HL-60 (cell line): ENCODE data around the gene FGF23.

Experiments
- DNase-seq, 2 experiments: peaks; one replicate each; pipeline ENCODE4 v3.0.0-alpha.2; 2010 to 2020; ENCODE audit warnings: low read depth in 1 of 2, low spot score in 1 of 2
- H3K27ac ChIP-seq: fragments of 250-450 bp; sonication (Bioruptor Pico); replicated peaks from 2 replicates; pipeline ENCODE4 v1.5.1; 2020; ENCODE audit warnings: mild to moderate bottlenecking, moderate library complexity
- H3K27me3 ChIP-seq: fragments of 250-450 bp; sonication (Bioruptor Pico); 2 replicates; pipeline ENCODE4 v1.5.1; 2021; ENCODE audit warnings: mild to moderate bottlenecking, moderate library complexity; ENCODE audit not compliant: insufficient read depth, poor library complexity, severe bottlenecking
- H3K4me3 ChIP-seq: replicated peaks from 2 replicates; pipeline ENCODE4 v1.5.1; 2011; ENCODE audit warnings: mild to moderate bottlenecking, control low read depth, low read length; ENCODE audit not compliant: insufficient read depth
- CTCF ChIP-seq: IDR thresholded peaks from one replicate; pipeline ENCODE4 v1.5.1; 2011; ENCODE audit warnings: low read length, control low read depth, inconsistent platforms; ENCODE audit not compliant: insufficient read depth
- GABPA ChIP-seq: IDR thresholded peaks from 2 replicates; pipeline ENCODE4 v1.6.1; 2012; ENCODE audit warnings: low read depth
- POLR2AphosphoS5 ChIP-seq: IDR thresholded peaks from 2 replicates; pipeline ENCODE4 v1.6.1; 2012; ENCODE audit warnings: low read depth
- REST ChIP-seq: IDR thresholded peaks from 2 replicates; pipeline ENCODE4 v1.6.1; 2012; ENCODE audit warnings: low read depth; ENCODE audit not compliant: insufficient replicate concordance
- SPI1 ChIP-seq: IDR thresholded peaks from 2 replicates; pipeline ENCODE4 v1.6.1; 2012; ENCODE audit warnings: low read depth, mild to moderate bottlenecking, borderline replicate concordance

FGF23 gene

GRCh38 chr12:4402996-4403395 is 23.5 kb upstream of the FGF23 start:
- no peak overlapping the region for H3K27ac ChIP-seq
- H3K4me3 ChIP-seq, result no peak overlapping the region
- peaks cover 5% of the 10 kb centered on the region for H3K27me3 ChIP-seq
- DNase-seq, result no peak
- TF ChIP-seq GABPA (no peak), CTCF (no peak), SPI1 (no peak), REST (no peak), POLR2AphosphoS5 (no peak)

- Histone ChIP-seq H3K27ac (no peak overlapping the region), H3K4me3 (no peak overlapping the region), H3K27me3 (peaks cover 5% of the 10 kb centered on the region)
- DNase-seq, result no peak
- TF ChIP-seq POLR2AphosphoS5, result no peak
- TF ChIP-seq SPI1, result no peak
- no peak for TF ChIP-seq GABPA
- TF ChIP-seq CTCF, result no peak
- TF ChIP-seq REST, result no peak
Measured at GRCh38 chr12:4401117-4401516, 21.6 kb upstream of the FGF23 start.

- H3K27me3 ChIP-seq, result peaks cover 8% of the 10 kb centered on the region
- no peak overlapping the region for H3K4me3 ChIP-seq
- no peak for DNase-seq
- TF ChIP-seq REST, result no peak
- TF ChIP-seq POLR2AphosphoS5, result no peak
- no peak for TF ChIP-seq GABPA
- TF ChIP-seq SPI1, result no peak
- no peak for TF ChIP-seq CTCF
- no peak overlapping the region for H3K27ac ChIP-seq
Measured at GRCh38 chr12:4395818-4396217, 16.3 kb upstream of the FGF23 start.
